CD4-positive, alpha-beta T cell (primary cell): ENCODE measurements around the gene NUDT22. TPM values are rescaled to one million over a fixed set of nuclear protein-coding genes. Genes with fewer than 3 reads are reported as not detected.

ENCODE experiments used
- ATAC-seq: fragments of 200-7000 bp; cut with Tn5 transposase; one replicate; pipeline ENCODE4 v1.10.0; 2022; ENCODE audit warnings: mild to moderate bottlenecking; ENCODE audit not compliant: poor library complexity
- CTCF ChIA-PET: fragments of 350-600 bp; sonication (Branson Sonifier 250); formaldehyde crosslinking; loops from one replicate; lab custom pipeline; 2021; ENCODE audit warnings: antibody characterized with exemption, inconsistent platforms; lab: Charles Lee
- POLR2A ChIA-PET: fragments of 350-600 bp; sonication (Branson Sonifier 250); formaldehyde crosslinking; loops from one replicate; lab custom pipeline; 2021; ENCODE audit warnings: antibody characterized with exemption, inconsistent platforms; lab: Charles Lee
- DNase-seq, 14 experiments: peaks; one replicate each; pipeline ENCODE4 v3.0.0-alpha.2; 2013 to 2020; ENCODE audit warnings: mixed read lengths in 2 of 14
- H3K27ac ChIP-seq, 2 donors: one replicate each; pipeline versions ENCODE4 v1.5.1 to v1.7.0; 2013; ENCODE audit warnings: low read length in 2 of 2, low read depth in 1 of 2, mild to moderate bottlenecking in 1 of 2
- H3K27me3 ChIP-seq, 2 experiments: 1 replicate in 1 of 2; 2 replicates in 1 of 2; pipeline versions ENCODE4 v1.6.1 to v1.7.0; 2013; ENCODE audit warnings: low read length in 2 of 2, control low read depth in 1 of 2, mild to moderate bottlenecking in 1 of 2, moderate library complexity in 1 of 2; ENCODE audit not compliant: insufficient read depth in 2 of 2, control insufficient read depth in 1 of 2
- H3K36me3 ChIP-seq: one replicate; pipeline ENCODE4 v1.6.1; 2013; ENCODE audit warnings: low read length, control low read depth; ENCODE audit not compliant: insufficient read depth
- H3K4me1 ChIP-seq: one replicate; pipeline ENCODE4 v1.6.1; 2013; ENCODE audit warnings: low read length, control low read depth; ENCODE audit not compliant: insufficient read depth
- H3K4me3 ChIP-seq: one replicate; pipeline ENCODE4 v1.5.1; 2013; ENCODE audit warnings: mild to moderate bottlenecking, low read length, moderate library complexity
- H3K9me3 ChIP-seq, 2 experiments: 1 replicate in 1 of 2; 2 replicates in 1 of 2; pipeline versions ENCODE4 v1.6.1 to v1.7.0; 2013; ENCODE audit warnings: low read length in 2 of 2, mild to moderate bottlenecking in 2 of 2, control low read depth in 1 of 2, moderate library complexity in 1 of 2; ENCODE audit not compliant: control insufficient read depth in 1 of 2, insufficient read depth in 1 of 2
- H3K27ac Mint-ChIP-seq: one replicate; pipeline ENCODE4 v1.8.0; 2020; ENCODE audit warnings: mixed read lengths
- H3K27me3 Mint-ChIP-seq: one replicate; pipeline ENCODE4 v1.8.0; 2021; ENCODE audit warnings: mixed read lengths
- H3K36me3 Mint-ChIP-seq: one replicate; pipeline ENCODE4 v1.8.0; 2021; ENCODE audit warnings: low read depth, mixed read lengths
- H3K4me1 Mint-ChIP-seq: one replicate; pipeline ENCODE4 v1.8.0; 2021; ENCODE audit warnings: low read depth, mixed read lengths
- H3K4me3 Mint-ChIP-seq: one replicate; pipeline ENCODE4 v1.8.0; 2020; ENCODE audit warnings: mild to moderate bottlenecking, mixed read lengths
- H3K9me3 Mint-ChIP-seq: one replicate; pipeline ENCODE4 v1.8.0; 2020; ENCODE audit warnings: mixed read lengths
- CTCF ChIP-seq: fragments of 200-600 bp; IDR thresholded peaks from one replicate; pipeline ENCODE4 v1.8.0; 2022; ENCODE audit warnings: antibody characterized with exemption, mild to moderate bottlenecking
- intact Hi-C, 2 experiments: fragments of 100-400 bp; cut with DNase I in 1 of 2; cut with micrococcal nuclease in 1 of 2; formaldehyde crosslinking; loops; one replicate each; pipeline versions ENCODE4 v1.15.1 to v1.9.0; 2023 to 2025; cut with DNase I, micrococcal nuclease
- total RNA-seq, 174 experiments: library from RNA in 2 of 174; stranded (reverse) in 2 of 174; gene quantifications; one replicate each; pipeline ENCODE4 v1.2.3 and lab custom pipeline; 2021 to 2026

The NUDT22 gene
- total RNA-seq, 2 experiments from 2014 or later, result 26.8 to 26.9 TPM

- ATAC-seq (peak; percentile 72), DNase-seq (peak; percentile 31 to 94 (median 72))
- Mint-ChIP-seq H3K36me3 (peaks cover 74% of the 10 kb centered on the region), H3K9me3 (no peaks in the 10 kb centered on the region), H3K27me3 (no peaks in the 10 kb centered on the region), H3K27ac (peak within 1 kb of the TSS; percentile 93), H3K4me3 (peak within 1 kb of the TSS; percentile 98), H3K4me1 (peaks cover 49% of the 10 kb centered on the region)
- Histone ChIP-seq H3K36me3 (peaks cover 54% of the 10 kb centered on the region), H3K4me3 (peak within 1 kb of the TSS; percentile 100), H3K27me3 (no peaks in the 10 kb centered on the region), H3K9me3 (no peaks in the 10 kb centered on the region), H3K4me1 (peaks cover 61% of the 10 kb centered on the region), H3K27ac (peak within 1 kb of the TSS; percentile 86 to 90)
- ChIA-PET CTCF (interaction anchor here (0.8 to 5.4 kb wide), 12 partner anchors 11 to 110 kb away, joined by 3 to 123 read pairs (median 4); partner anchors contain the start of genes CATSPERZ, DNAJC4, ESRRA and NUDT22), POLR2A (interaction anchor here (0.6 to 7.1 kb wide), 29 partner anchors 10 to 1479 kb away, joined by 3 to 116 read pairs (median 5); partner anchors contain the start of genes BAD, CATSPERZ, COX8A and DNAJC4)
- intact Hi-C loops, result loop anchor here (1.0 to 5.0 kb wide), 4 partner anchors 18 to 64 kb away; partner anchors contain the start of genes FKBP2 (in 2 of the 2), NUDT22 (in 1 of the 2) and TRPT1 (in 1 of the 2)
- TF ChIP-seq CTCF, result no peak
Observed at GRCh38 chr11:64206457-64207255, 19.4 kb upstream of the NUDT22 start, which contains the start of gene FERMT3. Gene FERMT3 (plus strand): TSS chr11:64206721. CDS start chr11:64207365, 644 bp downstream.

- H3K4me1 ChIP-seq, result peaks cover 61% of the 10 kb centered on the region
- H3K27ac ChIP-seq, result peak overlapping the region; percentile 86 to 90
- peak overlapping the region; percentile 100 for H3K4me3 ChIP-seq
- no peaks in the 10 kb centered on the region for H3K9me3 ChIP-seq
- POLR2A ChIA-PET, result interaction anchor here (0.8 to 7.1 kb wide), 23 partner anchors 9 to 1480 kb away, joined by 3 to 116 read pairs (median 11); partner anchors contain the start of genes BAD, CATSPERZ, DNAJC4 and ESRRA
- H3K9me3 Mint-ChIP-seq, result no peaks in the 10 kb centered on the region
- no peaks in the 10 kb centered on the region for H3K27me3 Mint-ChIP-seq
- intact Hi-C loops, result loop anchor here (2.0 to 5.0 kb wide), 3 partner anchors 17 to 63 kb away; partner anchors contain the start of gene FKBP2 (in 2 of the 2)
- H3K36me3 ChIP-seq, result peaks cover 57% of the 10 kb centered on the region
- DNase-seq (peak; percentile 41 to 91 (median 72)), ATAC-seq (peak; percentile 68)
- peak overlapping the region; percentile 98 for H3K4me3 Mint-ChIP-seq
- peaks cover 49% of the 10 kb centered on the region for H3K4me1 Mint-ChIP-seq
- TF ChIP-seq CTCF, result no peak
- CTCF ChIA-PET, result interaction anchor here (0.8 to 5.4 kb wide), 11 partner anchors 12 to 96 kb away, joined by 3 to 123 read pairs (median 4); partner anchors contain the start of genes CATSPERZ, ESRRA, NUDT22 and PLCB3
- H3K27ac Mint-ChIP-seq, result peak overlapping the region; percentile 93
- H3K27me3 ChIP-seq, result no peaks in the 10 kb centered on the region
- peaks cover 74% of the 10 kb centered on the region for H3K36me3 Mint-ChIP-seq
Observed at GRCh38 chr11:64207256-64208085, 18.6 kb upstream of the NUDT22 start.
